BE2C (cell line): Measurements from ENCODE around the gene PIK3CA.

ENCODE experiments used
- DNase-seq: peaks from one replicate; pipeline ENCODE4 v3.0.0-alpha.2; 2020
- H3K27me3 ChIP-seq: fragments of 250-450 bp; sonication (Bioruptor Pico); 2 replicates; pipeline ENCODE4 v1.5.1; 2020; ENCODE audit warnings: mild to moderate bottlenecking
- H3K36me3 ChIP-seq: fragments of 250-450 bp; sonication (Bioruptor Pico); 2 replicates; pipeline ENCODE4 v1.5.1; 2020; ENCODE audit warnings: mild to moderate bottlenecking
- H3K4me1 ChIP-seq: fragments of 250-450 bp; sonication (Bioruptor Pico); 2 replicates; pipeline ENCODE4 v1.5.1; 2020
- H3K4me3 ChIP-seq: 2 replicates; pipeline ENCODE4 v1.5.1; 2011; ENCODE audit warnings: low read depth, low read length
- H3K9me3 ChIP-seq: fragments of 250-450 bp; sonication (Bioruptor Pico); 2 replicates; pipeline ENCODE4 v1.5.1; 2020
- CTCF ChIP-seq: IDR thresholded peaks from 2 replicates; pipeline ENCODE4 v1.5.1; 2012; ENCODE audit warnings: mild to moderate bottlenecking, low read depth, low read length

Gene PIK3CA

GRCh38 chr3:179289295-179289694, 141.1 kb downstream of the PIK3CA start:
- no peak for TF ChIP-seq CTCF
- Histone ChIP-seq H3K9me3 (no peaks in the 10 kb centered on the region), H3K36me3 (no peaks in the 10 kb centered on the region), H3K27me3 (no peaks in the 10 kb centered on the region; the same call in 1 of the 2 replicates), H3K4me1 (no peaks in the 10 kb centered on the region; the same call in 1 of the 2 replicates), H3K4me3 (no peak overlapping the region)
- no peak for DNase-seq
